GM18867 (cell line): ENCODE results near the gene NFYC.

Source experiments
- ATAC-seq: cut with Tn5 transposase; IDR thresholded peaks from one replicate; pipeline ENCODE4 v1.9.1; 2021; ENCODE audit warnings: mild to moderate bottlenecking, moderate library complexity; ENCODE audit not compliant: unreplicated experiment

NFYC gene

DNA sequence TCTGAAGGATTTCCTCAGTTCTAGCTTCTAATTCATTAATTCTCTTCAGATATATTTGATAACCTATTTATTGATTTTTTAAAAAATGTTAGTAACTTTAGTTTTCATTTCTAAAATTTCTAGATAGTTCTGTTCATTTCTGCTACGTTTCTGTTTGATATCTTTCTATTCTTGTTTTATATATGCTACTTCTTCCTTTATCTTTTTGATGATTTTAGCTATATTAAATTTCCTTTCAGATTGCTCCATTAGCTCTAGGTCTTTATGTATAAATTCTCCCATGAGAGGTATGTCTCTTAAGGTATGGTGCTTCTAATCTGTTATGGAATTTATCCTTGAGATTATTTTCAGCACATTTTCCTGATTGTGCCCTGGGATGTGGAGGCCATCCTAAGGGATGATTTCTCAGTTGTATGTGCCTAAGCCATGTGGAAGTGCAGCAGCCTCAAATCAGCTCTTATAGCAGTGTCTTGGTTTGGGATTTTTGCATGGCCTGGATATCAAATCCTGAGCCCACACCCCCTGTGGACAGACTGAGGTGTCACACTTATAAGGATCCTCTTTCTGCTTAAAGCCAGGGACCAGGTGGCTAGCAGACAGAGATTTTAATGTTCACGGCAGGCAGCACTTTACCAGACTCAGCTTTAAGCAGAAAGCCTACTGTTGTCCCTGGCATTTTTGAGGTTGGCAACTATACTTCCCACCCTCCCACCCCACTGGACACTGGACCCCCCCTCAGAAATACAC, 85.9 kb downstream of the NFYC start:
- no peak for ATAC-seq

DNA sequence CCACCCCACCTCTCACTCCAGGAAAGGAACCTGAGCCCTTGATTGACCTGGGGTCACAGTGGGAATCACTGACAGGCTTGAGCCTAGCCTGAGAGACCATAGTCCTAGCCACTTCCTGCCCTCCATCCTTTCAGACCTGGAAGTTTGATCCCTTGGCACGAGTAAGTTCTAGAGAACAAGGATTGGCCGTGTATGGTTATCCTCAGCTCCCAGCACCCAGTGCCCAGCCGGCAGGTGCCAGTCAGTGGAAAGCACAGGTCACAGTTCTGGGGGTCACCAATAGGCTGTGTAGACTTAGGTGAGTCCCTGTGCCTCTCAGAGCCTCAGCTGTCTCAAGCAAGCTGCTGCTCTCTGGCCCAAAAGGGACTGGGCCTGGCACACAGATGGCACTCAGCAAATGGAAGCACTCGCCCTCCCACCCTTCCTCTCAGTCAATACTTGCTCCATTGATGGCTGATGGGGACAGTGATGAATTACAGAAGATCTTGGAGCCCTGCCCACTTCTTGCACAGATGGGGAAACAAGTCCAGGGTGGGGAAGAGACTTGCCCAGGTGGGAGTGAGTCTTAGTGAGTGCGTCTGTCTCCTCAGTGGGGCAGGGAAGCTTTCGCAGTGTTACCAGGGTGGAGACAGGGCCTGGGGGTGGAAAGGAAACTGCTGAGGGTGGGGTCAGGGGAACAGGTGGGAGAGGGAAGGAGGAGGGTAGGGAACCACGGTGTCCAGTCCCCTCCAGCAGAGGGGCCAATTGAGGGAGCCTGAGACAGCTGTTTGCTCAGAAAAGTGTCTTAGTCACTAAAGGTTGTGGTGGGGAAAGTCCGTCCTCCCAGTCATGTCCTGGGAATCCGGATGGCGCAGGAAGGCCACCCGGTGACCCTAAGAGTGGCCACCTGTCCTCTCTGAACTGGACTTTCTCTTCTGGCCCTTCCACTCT, 89.4 kb downstream of the NFYC start:
- no peak for ATAC-seq

DNA sequence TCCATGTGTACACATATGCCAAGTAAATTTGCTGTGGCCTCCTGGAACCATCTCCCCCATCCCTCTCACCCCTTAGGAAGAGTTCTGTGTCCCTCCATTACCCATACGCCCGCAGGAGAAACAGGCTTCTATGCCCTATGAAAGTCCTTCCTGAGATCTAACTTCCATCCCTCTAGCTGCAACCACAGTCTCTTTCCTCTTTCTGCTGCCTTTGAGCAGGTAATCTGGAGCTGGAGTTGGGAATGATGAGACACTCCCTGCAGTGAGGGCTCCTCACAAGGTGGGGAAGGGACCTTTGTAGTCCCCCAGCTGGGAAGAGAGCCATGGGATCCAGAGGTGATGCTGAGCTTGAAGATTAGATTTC, 90.1 kb downstream of the NFYC start:
- ATAC-seq = no peak

DNA sequence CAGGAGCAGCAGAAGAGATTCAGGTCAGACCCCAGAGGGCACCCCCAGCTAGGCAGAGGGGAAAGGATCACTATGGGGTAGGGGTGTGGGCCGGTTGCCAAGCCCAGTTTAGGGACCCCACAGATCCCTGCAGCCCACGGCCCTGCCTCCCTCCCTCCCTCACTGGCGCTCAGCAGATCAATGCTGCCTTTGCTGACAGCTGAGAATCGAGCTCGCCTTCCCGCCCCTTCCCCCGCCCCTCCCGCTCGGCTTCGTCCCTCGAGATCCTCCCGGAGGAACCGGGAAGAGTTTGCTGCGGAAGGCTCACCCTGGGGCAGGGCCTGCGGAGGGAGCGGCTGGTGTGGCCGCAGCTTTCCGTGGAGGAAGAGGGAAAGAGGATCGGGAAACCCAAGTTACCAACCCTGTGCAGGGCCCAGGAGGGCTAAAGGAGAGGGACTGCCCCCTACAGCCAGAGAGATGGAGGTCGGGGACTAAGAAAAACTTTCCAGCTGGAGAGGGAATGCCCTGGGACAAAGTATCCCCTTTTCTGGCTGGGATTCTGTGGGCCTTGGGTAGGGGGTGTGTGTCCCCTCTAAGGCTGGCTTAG, 91.0 kb downstream of the NFYC start:
- no peak for ATAC-seq

DNA sequence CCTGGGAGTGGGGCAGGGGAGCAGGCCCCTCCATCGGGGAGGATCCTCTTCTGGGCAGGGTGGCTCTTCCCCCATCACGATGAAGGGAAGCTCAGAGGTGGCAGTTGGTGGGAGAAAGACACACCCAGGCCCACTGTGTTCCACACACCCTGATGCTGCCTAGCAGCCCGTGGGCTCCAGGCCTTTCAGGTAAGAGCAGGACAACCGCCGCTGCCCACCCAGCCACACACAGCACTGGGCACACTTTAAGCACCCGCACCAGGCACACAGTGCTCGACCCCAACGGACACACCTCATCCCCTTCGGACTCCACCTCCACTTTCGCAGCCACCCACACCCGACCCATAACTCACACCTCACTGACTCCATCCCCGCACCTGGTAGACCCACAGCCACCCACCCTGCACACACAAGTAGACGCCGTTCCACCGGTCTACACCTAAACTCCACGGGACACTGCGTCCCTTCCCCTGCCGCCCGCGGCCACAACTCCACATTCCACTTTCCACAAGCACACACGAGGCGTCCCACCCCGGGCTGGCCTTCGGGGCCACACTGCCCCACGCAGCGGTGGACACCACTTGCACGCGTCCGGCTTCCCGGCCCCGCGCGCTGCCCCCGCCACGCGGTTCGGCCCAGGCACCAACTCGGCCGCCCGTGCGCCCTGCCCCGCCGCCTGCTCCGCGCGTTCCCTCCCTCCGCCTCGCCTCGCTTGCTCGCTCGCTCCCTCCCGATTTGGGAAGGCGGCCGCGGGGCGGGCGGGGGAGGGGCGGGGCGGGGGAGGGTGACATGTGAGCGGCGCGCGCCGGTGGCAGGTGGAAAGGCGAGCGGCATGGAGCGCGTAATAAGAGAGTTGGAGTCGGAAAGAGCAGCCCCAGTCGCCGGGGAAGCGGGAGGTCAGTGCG, 91.7 kb downstream of the NFYC start, which contains the start of gene KCNQ4:
Gene KCNQ4, plus strand, starts transcription at position 787 of the 905 bp plus-strand sequence. CDS start 307 bp downstream, outside the sequence.
- no peak for ATAC-seq

DNA sequence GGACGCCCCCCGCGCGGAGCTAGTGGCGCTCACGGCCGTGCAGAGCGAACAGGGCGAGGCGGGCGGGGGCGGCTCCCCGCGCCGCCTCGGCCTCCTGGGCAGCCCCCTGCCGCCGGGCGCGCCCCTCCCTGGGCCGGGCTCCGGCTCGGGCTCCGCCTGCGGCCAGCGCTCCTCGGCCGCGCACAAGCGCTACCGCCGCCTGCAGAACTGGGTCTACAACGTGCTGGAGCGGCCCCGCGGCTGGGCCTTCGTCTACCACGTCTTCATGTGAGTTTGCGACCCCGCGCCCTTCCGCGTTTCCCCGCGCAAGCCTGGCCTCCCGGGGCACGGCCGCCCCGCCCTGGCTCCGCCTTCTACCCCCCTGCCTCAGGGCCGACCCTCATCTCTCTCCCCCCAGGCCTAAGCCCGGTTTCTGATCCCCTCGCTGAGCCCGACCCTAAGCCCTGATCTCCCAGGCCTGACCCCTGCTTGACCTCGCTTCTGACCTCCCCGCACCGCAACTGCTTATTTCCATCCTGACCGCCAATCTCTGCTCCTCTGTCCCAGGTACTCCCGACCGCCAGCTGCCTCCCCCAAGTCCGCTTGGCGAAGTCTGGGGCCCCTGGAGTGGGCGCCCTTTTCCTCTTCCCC, 92.8 kb downstream of the NFYC start:
- no peak for ATAC-seq

DNA sequence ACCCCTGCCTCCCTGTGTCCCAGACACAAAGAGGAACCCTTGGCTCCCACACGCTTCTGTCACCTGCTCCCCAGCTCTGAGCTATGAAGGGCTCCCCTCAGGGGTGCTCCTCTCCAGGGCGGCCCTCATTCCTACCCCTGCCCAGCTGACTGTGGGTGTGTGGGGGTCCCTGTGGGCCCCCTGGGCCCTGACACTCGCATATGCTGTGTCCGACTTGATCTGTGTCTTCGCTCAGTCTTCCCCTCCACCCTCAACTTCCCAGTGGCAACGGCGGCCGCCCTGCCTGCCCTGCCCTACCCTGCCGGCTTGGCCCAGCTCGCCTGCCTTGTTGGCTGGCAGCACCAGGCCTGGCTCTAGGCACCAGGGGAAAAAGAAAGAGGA, 93.3 kb downstream of the NFYC start:
- no peak for ATAC-seq

DNA sequence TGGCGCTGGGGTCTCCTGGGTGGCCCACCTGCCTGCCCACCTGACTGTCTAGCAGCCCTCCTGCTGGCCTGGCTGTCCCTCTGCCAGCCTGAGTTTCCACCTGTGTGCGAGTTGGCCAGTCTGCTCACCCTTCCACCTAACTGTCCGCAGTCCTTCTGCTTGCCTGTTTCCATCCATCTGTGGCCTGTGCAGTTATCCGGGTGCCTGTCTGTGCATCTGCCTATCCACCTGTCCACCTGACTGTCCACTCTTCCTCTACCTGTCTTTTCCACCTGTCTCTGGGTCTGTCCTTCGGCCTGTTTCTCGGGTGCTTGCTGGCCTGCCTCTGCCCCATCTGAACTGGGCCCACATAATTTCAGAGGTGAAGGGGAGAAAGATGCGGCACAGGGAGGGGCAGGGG, 93.9 kb downstream of the NFYC start:
- ATAC-seq = no peak

DNA sequence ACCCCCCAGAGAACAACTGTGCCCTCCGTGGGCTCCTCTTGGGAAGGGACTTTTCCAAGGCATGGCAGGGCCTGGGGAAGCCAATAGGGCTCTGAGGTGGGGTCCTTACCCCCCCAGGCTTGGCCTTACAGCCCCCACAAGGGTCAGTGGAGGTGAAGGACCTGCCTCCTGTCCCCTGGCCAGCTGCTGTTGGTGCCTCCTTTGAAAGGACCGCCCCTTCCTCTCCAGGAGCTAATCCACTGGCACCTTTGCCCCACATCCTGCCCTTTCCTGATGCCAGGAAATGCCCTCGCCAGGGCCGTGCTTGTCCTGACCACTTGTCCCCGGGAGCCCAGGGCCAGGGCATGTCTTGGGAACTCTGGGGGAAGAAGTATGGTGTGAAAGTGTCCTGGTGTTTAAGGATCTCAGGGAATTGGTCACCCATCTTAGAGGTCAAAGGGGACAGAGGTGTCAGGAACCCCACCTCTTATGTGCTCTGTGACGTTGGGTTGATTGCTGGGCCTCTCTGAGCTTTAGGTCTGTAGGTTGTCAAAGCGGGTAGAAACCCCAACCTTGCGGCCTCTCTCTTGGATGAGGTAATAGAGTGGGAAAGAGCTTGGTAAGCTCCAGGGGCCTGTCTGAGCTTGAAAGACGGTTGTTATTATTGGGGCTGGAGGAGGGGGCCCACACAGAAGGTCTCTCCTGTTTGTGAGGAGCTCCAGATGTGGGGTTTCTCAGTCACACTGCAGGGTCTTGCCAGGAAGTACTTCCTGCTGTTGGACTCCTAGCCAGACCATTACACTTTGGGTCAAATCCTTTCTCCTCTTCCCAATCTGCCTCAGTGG, 94.9 kb downstream of the NFYC start:
- no peak for ATAC-seq

DNA sequence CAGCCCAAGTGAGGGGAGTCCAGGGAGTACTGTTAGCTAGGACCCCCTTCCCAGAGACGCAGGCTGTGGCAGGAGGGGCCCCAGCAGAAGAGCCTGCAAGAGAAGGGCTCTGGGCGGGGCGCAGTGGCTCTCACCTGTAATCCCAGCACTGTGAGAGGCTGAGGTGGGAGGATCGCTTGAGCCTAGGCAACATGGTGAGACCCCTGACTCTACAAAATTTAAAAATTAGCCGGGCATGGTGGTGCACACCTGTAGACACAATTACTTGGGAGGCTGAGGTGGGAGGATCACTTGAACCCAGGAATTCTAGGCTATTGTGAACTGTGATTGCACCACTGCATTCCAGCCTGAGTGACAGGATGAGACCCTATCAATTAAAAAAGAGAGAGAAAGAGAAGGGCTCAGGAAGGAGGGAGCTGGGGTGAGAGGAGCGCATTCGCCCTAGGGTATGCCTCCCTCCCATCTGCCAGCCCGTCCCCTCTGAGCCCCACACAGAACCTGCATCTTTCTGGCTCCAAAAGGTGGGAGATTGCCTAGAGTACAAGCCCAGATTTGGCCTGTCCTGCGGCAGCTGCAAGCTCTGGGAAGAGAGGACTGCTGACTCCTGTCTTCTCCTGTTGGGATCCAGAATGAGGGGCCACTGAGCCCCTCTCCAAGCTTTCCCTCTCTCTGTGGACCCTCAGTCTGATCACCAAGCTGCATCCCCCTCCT, 95.6 kb downstream of the NFYC start:
- ATAC-seq = no peak

DNA sequence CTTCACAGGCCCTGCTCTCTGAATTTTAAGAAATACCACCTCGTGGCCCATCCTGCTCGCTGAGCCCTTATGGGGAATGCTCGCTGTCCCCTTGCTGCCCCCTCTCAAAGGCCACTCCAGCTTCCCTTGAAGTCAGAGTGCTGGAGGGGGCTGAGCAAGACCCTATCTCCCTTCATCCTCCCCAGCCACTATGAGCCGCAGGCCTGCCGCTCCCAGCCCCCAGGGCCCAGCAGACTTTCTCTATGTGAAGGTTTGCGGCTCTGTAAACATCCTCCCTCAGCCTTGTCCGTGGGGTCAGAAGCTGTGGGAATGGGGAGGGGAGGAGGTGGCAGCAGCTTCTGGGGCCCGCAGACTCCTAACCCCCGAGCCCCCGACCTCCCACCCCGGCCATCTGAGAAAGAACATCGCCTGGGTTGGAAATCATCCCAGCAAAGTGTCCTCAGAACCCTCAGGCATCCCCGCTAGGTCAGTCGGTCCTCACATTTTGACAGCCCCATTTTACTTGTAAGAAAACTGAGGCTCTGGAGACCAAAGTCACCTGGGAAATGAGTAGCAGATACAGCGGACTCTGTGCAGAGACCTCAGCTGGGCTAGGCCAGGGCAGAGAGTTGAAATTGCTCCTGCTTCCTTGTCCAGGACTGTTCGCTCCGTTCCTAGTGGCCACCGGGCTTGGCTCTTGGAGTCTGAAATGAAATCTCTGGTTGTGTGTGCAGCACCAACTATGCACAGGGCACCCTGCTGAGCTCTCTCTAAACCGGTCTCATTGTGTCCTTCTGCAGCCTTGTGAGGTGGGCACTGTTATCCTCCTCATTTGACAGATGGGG, 96.4 kb downstream of the NFYC start:
- ATAC-seq = no peak

DNA sequence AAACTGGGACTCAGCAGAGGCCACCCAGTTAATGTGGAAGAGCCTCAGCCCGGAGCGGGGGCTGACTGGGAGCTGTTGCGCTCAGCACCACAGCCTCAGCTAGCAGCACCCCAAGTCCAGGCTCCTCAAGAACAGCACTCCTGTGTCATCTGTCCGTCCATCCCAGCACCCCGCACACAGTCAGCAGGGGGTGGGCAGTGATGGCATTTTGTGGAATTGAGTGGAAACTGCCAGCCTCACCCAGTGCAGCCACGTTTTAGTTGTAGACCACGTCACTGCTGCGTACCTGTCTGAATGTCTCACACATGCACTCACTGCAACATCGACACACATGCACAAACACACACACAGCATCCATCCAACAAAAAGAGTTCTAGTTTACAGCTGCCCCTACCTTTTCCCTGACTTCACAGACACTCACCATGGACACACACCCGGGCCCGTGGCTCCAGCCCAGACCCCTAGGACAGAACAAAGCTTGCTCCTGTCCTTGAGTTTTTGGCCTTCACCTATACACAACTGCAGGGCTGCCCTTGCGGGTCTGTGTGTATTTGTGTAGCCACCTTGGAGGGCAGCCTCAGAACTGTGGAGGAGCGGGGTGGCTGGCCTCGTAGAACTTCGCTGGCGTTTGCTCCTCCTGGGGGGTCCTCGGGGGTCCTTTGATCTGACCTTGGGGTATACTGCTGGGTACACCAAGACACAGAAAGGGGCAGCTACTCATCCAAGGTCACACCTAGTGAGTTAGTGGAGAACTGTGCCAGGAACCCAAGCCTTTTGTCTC, 97.2 kb downstream of the NFYC start:
- ATAC-seq = no peak

DNA sequence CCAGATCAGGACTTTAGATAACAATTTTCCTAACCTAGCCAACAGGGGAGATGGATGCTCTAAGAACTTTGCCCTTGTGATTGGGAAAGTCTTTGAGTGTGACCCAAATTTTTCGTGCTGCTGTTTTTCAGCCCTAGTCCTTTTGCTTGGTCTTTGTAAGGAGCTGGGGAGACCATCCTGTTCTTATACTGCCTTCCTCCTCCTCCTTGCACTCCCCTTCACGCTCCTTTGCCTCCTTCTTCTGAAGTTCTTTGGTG, 97.8 kb downstream of the NFYC start:
- ATAC-seq = no peak

DNA sequence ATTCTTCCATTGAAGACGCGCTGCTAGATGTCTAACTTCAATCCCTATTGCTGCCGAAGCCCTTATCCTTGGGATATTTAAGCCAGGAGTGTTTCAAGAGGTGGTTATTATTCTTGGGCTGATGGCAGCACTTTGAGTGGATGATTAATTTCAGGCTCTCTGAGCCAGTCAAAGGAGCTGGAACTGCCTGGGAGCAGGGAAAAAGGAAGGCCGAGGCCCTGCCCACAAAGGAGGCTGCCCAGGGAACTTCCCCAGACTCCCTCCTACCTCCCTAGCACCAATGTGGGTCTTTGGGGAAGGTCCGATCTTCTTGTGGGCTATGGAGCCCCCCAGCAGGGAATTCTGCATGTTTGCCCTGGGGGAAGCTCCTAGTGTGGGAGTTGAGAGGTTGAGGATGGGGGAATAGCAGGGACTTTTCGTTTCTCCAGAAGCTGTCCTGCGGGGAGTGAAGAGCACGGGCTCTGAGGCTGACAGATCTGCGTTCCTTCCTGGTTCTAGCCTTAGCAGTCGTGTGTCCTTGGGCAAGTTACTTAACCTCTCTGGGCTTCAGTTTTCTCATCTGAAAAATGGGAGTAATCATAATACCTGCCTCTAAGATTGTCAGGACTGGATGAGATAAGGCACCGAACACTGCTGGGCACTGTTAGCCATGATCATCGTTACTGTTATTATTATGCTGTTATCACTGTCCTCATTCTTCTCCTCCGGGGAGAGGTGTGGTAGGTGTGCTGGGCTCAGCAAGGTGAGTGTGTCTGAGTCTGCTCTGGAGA, 98.3 kb downstream of the NFYC start:
- no peak for ATAC-seq

DNA sequence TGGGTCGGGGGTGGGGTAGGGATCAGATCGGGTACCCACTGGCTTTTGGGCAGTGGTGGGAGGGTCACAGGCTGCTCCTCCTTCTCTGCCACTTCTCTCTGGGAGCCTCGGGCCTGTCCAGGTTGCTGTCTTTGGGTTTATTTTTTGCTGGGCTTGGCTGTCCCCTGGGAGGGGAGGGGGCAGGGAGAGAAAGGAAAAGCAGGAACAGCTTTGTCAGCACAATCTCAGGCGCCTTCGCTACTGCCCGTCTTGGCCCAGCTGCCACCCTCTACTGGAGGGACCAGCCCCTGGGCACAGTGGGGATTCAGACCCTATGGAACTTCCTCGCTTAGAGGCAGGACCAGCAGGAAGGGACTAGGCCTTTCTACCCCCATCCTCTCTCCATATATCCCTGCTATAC, 100.5 kb downstream of the NFYC start:
- no peak for ATAC-seq

DNA sequence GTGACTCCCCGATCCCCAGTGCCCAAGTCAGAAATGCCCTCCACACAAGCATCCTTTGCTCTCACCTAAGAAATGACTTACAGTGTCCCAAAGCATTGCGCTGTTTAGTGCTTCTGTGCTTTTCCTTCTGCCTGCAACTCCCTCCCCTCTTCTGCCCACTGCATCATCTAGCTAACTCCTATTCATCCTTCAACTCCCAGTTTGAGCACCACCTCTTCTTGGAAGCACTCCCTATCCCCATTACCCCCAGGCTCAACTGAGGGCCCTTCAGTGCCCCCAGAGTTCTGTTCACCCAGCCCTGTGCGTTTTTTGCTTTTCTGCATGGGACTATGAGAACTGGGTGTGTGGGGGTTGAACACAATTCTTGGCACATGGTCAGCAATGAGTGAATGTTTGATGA, 102.1 kb downstream of the NFYC start:
- ATAC-seq = no peak

DNA sequence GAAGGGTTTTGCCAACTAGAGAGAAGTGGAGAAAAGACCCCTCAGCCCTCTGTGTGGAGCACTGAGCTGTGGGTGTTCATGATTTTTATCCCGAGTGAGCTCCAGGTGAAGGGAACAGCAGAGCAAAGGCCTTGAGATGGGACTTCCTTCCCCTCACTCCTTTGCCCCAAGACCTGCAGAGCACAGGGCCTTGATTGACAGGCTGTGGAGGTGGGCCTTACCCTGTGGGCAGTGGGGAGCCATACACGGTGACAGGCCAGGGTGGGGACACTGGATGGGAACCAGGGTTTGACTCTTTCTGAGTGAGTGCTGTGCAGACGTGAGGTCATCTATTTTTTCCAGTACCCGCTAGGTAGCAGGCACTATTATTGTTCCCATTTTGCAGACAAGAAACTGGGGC, 102.5 kb downstream of the NFYC start:
- no peak for ATAC-seq
